Kidney tubule cell (primary cell): Measurements from ENCODE around the gene CLMN.
"Not testable (repeated sequence)": the region's sequence is repeated elsewhere in the genome, so short reads cannot be mapped to it uniquely, and the experiment has no call there.

ENCODE experiments used
- DNase-seq: peaks from one replicate; pipeline ENCODE4 v3.0.0-alpha.2; 2018; ENCODE audit warnings: low spot score

CLMN gene

GRCh38 chr14:95220663-95221231 is 99.0 kb downstream of the CLMN start:
- peak; percentile 60 for DNase-seq

DNA sequence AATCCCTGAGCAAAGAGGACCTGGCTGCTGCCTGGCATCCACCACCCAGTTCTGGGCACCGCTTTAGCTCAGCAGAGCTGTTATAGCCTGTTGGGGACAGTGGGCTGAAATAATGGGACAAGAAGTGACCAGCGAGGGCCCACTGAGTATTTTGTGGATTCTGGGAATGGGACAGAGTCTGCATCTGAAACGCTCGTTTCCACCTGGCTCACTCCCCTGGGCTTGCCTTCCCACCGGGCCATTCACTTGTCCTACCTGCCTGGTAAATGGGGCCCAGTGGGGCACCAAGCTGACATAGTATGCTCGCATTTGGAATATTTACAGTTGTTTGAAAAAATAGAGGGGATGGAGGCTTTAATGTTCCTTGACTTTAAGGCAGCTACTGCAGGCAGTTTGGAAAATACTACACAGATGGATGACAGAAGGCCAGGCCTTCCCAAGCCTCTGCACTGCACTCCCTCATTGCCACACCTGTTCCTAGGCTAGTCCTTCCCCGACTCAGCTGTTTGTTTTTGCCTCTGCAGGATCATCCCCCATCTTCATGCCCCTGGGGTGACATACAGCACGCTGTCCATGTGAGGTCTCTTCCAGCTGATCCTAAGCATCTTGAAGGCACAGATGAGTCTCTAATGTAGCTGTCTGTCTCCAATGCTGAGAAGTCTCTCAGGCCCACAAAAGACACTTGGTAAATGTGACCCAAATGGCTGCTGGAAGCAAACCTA is 101.1 kb downstream of the CLMN start:
- no peak for DNase-seq

GRCh38 chr14:95218006-95218405 is 101.7 kb downstream of the CLMN start:
- no peak for DNase-seq

DNA sequence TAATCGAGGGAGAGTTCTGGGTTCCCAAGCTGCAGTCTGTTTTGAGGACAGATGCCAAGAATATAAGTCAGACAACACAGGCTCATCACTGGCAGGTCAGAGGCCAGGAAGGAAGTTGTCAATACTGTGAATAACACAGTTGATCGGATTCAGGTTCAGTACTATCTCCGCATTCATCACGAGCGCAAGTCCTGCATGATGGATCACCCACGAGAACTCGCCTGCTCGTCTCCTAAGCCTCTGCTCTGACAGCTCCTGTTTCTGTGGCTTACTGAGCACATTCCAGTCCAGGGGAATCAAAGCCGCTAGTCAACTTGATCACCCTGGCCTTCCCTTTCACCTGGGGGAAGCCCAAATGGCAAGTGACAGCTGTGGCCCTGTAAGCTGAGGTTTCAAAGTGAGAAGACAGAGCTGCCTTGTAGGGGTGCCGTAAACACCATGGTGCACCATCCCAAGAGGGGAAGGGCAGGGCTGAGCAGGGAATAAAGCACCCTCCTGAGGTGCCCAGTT is 102.3 kb downstream of the CLMN start:
- peak; percentile 56 for DNase-seq

DNA sequence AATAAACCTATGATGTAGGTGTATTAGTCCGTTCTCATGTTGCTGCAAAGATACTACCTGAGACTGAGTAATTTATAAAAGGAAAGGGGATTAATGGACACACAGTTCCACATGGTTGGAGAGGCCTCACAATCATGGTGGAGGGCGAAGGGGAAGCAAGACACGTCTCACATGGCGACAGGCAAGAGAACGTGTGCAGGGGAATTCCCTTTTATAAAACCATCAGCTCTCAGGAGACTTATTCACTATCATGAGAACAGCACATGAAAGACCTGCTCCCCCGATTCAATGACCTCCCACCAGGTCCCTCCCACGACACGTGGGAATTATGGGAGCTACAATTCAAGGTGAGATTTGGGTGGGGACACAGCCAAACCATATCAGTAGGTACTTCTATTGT is 103.7 kb downstream of the CLMN start:
- peak; percentile 46 for DNase-seq

DNA sequence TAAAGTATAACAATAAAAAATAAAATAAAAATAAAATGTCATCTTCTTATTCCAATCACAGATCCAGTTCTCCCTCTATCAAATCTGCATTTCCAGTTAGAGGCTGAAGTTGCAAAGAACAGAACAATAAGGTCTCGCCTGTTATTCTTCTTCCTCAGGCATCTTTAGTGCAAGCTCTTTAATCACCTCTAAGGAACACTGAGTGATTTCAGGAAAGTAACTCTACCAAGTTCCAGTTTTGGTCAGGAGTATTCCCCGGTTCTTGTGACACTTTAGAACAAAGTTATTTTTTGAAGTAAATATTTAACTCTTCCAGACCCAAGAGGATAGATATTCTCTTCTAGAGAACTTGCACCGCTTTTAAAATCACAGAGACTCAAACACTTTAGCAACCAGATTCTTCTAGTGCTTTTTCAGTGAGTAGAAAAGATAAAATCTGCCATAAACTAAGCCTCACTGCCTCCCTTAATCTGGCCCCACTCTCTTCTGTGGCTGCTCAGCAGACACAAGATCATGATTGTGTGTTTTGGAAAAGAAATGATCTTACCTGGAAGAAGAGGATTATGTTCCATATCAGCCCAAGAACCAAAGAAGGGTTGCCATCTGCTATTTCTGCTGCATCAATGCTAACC is 104.5 kb downstream of the CLMN start:
- DNase-seq: no peak

DNA sequence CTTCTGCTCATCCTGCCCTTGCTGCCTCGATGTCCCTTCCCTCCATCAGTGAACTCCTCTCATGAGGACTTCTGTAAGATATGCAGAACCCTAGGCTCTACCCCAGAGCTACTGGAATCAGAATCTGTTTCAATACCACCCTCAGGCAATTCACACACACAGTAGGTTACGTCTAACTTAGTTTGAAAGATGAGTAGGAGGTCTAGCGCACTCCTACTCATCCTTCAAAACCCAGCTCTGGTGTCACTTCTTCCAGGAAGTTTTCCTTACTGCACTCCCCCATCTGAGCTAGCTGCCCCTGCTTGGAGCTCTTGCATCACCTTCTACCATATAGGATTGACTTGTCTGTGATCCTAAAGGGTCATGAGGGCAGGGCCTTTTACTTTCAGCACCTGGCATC is 105.9 kb downstream of the CLMN start:
- no peak for DNase-seq

- peak; percentile 51 for DNase-seq
Measured at GRCh38 chr14:95211721-95212504, 107.8 kb downstream of the CLMN start.

DNA sequence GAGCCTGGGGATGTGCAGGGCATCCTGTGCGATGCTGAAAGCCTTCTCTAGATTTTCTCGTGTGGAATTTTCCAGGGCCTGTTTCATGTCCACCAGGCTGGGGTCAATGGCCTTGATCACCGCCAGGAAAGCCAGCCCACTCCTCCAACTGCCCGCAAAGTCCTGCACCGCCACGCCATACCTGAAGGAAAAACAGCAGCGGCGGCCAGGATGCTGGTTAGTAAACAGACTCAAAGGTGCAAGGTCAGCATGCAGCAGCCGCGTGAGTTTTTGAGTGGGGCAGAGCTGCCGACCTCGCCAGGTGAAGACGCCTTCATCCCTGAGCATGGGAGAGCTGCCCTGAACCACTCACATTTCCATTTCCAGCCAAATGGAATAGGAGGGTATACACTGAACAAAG is 109.0 kb downstream of the CLMN start:
- no peak for DNase-seq

GRCh38 chr14:95208598-95208997 is 111.1 kb downstream of the CLMN start:
- no peak for DNase-seq

- no peak for DNase-seq
Measured at GRCh38 chr14:95207475-95208233, 112.1 kb downstream of the CLMN start.

- no peak for DNase-seq
Measured at GRCh38 chr14:95206534-95206933, 113.2 kb downstream of the CLMN start.

GRCh38 chr14:95204705-95205104 is 115.0 kb downstream of the CLMN start:
- DNase-seq: no peak

- DNase-seq: not testable (repeated sequence)
Measured at GRCh38 chr14:95201745-95202144, 118.0 kb downstream of the CLMN start.

GRCh38 chr14:95200404-95200803 is 119.3 kb downstream of the CLMN start:
- DNase-seq: peak; percentile 26

DNA sequence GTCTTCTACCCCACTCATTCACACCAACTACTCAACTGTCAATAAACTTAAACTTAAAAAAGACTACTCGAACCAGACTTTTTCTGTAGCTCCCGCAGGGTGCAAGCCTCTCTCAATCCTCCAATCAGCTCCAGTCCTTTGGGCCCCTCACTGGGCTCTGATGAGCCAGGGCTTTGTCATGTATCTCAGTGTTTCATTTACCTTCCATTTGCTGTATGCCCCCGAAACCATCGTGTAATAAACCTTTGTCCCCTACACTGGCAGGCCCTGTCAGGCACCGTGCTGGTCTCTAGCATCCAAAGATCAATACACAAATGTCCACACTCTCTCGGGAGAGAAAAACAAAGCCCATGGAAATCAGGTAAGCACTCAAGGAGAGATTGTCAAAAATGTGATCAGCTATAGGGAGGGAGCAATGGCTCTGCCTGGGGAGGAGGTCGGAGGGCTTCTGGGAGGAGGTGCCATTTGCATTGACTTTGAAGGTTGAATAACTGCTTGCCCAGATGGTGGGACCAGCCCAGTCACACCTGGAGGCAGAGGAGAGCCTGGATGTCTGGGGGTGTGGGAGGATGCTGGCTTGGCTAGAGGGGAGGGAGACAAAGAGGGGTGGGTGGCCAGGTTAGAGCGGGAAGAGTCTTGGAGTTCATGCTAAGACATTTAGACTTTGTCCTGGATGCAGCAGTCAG is 120.3 kb downstream of the CLMN start:
- DNase-seq: no peak

DNA sequence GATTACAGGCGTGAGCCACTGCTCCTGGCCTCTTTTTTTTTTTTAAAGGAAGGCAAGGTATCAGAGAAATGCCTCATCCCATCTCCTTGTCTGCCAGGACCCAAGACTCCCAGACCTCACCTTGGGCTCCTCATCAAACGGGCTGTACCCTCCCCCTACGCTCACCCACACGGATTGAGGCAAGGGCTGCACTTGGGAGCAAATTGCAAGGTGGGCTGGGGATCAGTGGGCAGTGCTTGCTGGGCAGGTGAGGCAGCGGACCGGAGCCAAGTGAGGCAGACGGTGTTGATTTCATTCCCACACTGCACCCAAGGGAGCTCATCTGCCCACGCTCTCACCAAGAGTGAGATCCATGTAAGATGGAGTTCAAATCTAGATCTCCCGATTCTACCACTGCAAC is 121.4 kb downstream of the CLMN start:
- DNase-seq: no peak

DNA sequence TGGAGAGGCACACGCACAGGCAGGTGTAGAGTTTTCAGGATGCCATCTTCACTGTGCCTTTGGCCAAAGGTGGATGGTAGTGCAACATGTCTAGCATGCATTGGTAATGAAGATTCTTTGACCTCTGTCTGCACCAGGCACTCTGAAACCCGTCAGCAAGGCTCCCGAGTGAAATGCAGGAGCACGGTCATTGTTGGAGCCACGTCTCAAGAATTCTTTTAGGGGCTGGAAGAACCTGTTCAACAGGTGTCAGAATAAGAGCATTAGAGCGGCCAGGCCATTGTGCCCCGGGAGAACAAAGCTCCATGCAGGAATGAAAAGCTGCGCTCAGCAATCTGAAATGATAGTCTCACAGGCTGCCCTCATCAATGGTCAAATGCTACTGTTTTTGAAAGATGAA is 122.2 kb downstream of the CLMN start:
- DNase-seq: peak; percentile 29

- DNase-seq: no peak
Measured at GRCh38 chr14:95196826-95197545, 122.7 kb downstream of the CLMN start.

DNA sequence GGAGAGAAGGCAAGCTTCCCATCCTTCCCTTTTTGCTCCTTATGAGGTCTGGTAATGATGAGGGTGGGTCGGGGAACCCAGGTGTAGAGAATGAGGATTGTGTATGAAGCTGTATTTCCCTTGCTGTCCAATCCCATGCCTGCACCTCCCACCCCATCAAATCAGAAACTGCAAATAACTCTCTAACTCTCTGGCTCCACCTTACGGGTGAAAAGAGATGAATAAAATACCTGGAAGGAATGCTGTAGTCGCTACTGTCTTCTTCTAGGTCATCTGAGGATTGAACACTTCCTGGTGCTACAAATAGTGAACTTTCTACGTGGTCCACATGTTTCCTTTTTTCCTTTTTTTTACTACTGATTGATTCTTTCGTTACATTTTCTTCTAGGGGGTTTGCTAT is 123.4 kb downstream of the CLMN start:
- peak; percentile 29 for DNase-seq

GRCh38 chr14:95195031-95195430 is 124.7 kb downstream of the CLMN start:
- no peak for DNase-seq
